GM12874 (cell line): ENCODE results near the gene RABGAP1L.

Experiments used
- CTCF ChIP-seq: IDR thresholded peaks from 2 replicates; pipeline ENCODE4 v1.5.1; 2011; ENCODE audit warnings: low read depth, mild to moderate bottlenecking, control low read depth, low read length, moderate library complexity; ENCODE audit not compliant: insufficient read depth

Gene RABGAP1L

GRCh38 chr1:174900317-174900716 is 741.0 kb downstream of the RABGAP1L start:
- TF ChIP-seq CTCF, result no peak

GRCh38 chr1:174902531-174903099 is 743.3 kb downstream of the RABGAP1L start:
- no peak for TF ChIP-seq CTCF

- no peak for TF ChIP-seq CTCF
These were observed 752.3 kb downstream of the RABGAP1L start for GRCh38 chr1:174911606-174912005.

GRCh38 chr1:174912264-174912663 is 752.9 kb downstream of the RABGAP1L start:
- no peak for TF ChIP-seq CTCF

- no peak for TF ChIP-seq CTCF
These were observed 754.0 kb downstream of the RABGAP1L start for GRCh38 chr1:174913225-174913903.

GRCh38 chr1:174914991-174915390 is 755.7 kb downstream of the RABGAP1L start:
- TF ChIP-seq CTCF, result no peak

- TF ChIP-seq CTCF, result no peak
These were observed 757.5 kb downstream of the RABGAP1L start for GRCh38 chr1:174916846-174917245.
